Activated CD4-positive, alpha-beta T cell treated with anti-CD3 and anti-CD28 coated beads for 1 hour (primary cell): ENCODE data around the gene COPZ2.

Source experiments
- DNase-seq: peaks from one replicate; pipeline ENCODE4 v3.0.0-alpha.2; 2020

COPZ2 gene

DNA sequence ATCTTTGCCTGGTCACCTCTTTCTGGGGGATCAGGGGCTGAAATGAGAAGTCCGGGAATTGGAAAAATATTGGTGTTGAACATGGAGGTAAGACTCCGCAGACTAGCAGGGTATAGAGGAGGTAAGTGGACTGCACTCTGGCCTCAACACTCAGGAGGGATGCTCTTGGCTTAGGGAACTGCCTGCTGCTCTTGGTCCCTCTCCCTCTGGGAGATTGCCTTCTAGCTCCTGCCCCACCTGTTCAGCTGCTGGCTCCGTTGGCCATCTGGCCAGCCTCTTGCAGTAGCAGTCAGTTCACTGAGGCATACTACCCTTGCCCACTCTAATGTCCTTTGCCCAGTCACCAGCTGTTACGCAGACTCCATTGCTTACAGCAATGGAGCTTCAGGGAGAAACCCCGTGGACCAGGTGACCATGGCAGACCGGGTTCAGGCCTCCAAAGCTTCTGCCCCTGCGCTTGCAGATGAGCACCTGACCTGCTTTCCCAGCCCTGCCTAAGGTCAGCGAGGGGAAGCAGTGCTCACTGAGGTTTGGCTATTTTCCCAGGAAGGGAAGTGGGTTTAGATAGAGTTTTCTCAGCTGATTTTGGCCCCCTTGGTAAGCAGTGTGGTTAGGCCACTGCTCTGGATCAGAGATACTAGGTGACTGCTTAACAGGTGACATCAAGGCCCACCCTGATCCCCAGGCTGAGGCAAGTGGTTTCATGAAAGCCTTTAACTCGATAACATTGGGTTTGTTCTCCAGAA lies 54.8 kb downstream of the COPZ2 start:
- DNase-seq: no peak

GRCh38 chr17:47982091-47982617 lies 55.4 kb downstream of the COPZ2 start:
- DNase-seq: no peak

DNA sequence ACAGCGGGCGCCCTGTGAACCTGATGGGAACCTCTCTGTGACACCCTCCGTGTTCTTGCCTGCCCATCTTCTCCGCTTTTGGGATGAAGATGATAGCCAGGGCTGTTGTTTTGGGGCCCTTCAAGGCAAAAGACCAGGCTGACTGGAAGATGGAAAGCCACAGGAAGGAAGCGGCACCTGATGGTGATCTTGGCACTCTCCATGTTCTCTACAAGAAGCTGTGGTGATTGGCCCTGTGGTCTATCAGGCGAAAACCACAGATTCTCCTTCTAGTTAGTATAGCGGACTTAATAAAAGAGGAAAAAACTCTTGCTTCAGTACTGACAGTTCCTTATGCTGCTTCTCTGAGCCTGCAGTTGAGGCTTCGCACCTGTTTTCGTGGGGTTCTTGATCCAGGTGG lies 56.1 kb downstream of the COPZ2 start:
- no peak for DNase-seq

DNA sequence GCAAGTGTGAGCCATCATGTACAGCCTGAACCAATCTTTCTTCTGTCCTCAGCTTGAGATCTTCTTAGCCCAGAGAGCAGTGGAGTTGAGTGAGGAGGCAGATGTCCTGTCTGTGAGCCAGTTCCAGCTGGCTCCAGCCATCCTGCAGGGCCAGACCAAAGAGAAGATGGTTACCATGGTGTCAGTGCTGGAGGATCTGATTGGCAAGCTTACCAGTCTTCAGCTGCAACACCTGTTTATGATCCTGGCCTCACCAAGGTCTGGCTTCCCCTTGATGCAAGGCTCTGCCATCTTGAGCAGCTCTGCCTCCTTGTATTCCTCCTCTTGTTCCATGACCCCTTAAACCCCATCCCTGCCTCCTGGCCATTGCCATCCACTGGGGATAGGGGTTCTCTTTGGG lies 57.1 kb downstream of the COPZ2 start:
- DNase-seq: no peak

GRCh38 chr17:47978324-47978723 lies 59.3 kb downstream of the COPZ2 start:
- DNase-seq: peak; percentile 23
